ENCODE results near the gene DDX20.

DDX20 gene, protein sequence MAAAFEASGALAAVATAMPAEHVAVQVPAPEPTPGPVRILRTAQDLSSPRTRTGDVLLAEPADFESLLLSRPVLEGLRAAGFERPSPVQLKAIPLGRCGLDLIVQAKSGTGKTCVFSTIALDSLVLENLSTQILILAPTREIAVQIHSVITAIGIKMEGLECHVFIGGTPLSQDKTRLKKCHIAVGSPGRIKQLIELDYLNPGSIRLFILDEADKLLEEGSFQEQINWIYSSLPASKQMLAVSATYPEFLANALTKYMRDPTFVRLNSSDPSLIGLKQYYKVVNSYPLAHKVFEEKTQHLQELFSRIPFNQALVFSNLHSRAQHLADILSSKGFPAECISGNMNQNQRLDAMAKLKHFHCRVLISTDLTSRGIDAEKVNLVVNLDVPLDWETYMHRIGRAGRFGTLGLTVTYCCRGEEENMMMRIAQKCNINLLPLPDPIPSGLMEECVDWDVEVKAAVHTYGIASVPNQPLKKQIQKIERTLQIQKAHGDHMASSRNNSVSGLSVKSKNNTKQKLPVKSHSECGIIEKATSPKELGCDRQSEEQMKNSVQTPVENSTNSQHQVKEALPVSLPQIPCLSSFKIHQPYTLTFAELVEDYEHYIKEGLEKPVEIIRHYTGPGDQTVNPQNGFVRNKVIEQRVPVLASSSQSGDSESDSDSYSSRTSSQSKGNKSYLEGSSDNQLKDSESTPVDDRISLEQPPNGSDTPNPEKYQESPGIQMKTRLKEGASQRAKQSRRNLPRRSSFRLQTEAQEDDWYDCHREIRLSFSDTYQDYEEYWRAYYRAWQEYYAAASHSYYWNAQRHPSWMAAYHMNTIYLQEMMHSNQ

DNA sequence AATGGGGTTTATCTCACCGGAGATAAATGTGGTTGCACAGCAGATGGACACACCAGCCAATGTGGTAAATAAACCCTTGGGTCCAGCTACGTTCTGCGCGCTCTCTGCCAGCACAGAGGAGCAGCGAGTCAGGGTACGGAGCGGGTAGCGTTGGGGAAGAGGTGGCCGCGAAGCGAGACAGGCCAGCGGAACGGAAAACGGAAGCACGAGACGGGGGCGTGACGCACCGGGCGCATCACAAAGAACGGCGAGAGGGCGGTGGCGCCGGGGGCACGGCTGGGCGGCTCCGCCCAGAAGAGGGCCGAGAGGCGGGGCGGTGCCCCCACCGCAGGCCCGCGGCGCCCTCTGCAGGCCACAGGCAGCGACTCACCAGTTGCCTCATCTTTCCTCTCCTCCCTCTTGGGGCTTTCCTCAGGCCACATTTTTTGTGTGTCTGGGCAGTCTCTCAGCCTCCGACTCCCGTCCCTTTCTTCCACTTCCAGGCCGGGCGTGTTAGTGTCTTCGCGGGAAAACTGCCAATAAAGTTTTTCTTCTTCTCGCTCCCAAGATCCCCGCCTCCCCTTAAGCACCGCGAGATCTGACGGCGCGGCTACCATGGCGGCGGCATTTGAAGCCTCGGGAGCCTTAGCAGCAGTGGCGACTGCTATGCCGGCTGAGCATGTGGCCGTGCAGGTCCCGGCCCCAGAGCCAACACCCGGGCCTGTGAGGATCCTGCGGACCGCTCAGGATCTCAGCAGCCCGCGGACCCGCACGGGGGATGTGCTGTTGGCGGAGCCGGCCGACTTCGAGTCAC lies at the start of gene DDX20:
DDX20 (plus strand) TSS at position 571 of the 793 bp plus-strand sequence; CDS start at position 595, 24 bp downstream.
- DNase-seq (ENCODE audit: low read depth): peak; percentile 93

DNA sequence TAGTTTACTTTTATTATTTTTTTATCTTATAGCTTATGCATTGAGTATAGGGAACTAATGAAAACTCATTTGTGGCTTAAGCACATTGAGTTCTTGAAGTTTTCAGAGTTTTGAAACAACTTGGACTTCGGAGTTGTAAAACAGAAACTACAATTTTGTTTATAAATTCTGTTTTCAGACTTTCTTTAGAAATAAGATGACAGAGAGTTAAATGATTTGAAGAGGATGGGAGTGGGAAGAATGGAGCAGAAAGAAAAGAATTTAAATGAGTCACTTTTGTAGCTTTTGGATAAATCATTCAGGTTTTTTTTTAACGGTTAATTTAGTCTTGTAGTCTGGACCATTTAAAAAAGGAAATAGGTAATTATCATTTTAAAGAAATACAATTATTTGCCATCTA lies 48.8 kb upstream of the DDX20 start:
- DNase-seq (ENCODE audit: low read depth): no peak

DNA sequence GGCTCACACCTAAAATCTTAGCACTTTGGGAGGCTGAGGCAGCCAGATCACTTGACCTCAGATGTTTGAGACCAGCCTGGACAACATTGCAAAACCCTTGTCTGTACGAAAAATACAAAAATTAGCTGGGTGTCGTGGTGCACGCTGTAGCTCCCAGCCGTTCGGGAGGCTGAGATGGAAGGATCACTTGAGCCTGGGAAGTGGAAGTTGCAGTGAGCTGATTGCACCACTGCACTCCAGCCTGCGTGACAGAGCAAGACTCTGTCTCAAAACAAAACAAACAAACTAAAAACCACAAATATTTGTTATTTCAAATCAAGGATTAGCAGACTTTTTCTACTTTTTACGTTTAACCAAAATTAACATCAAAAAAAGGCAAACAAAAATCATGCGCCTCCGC lies 47.8 kb upstream of the DDX20 start:
- DNase-seq (ENCODE audit: low read depth): no peak

DNA sequence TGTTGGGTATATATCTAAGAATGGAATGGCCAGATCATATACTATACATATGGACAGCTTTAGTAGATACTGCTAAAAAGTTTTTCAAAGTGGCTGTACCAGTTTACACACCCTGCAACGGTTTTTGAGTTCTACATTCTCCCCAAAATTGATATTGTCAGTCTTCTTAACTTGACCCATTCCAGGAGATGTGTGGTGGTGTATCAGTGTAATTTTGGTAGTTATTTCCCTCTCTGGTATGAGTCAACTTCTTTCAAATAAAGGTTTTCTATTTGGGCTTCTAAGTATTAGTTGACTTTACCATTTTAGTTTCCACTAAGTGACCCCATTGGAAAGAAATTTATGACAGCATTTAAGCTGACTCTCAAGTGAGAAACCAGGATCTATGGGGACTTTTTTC lies 45.7 kb upstream of the DDX20 start:
- no peak for DNase-seq (ENCODE audit: low read depth)

DNA sequence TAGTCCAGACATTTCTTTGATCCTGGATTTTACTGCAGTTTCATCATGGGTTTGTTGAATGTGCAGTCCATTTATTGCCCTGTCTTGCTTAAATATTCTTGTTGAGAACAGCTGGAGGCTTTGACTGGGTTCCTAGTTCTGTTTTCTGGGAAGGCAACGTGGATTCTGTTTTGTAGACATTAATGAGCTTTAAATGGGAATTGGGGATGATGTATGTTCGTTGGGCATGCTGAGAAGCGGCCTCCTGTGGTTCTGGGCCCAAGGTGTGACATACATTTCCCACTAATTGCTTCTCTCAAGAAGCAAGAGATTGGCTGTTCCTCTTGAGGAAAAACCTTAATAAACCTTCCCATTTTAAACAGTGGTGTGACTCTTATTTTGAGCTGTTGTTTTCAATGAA lies 39.4 kb upstream of the DDX20 start:
- DNase-seq (ENCODE audit: low read depth): no peak

DNA sequence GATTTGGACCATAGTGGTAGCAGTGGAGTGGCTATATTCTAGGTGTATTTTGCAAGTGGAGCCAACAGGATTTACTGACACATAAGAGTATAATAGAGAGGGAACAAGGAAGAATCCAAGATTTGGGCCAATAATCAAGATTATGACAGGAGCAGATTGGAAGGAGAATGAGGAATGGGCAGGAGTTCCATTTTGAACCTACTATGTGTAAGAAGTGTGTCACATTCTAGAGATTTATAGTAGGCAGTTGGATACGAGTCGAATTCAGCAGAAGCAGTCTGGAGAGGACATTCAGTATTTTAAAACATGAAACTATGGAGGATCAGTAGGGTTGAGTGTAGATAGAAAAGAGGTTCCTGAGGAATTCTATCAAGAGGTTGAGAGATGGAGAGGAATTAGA lies 38.3 kb upstream of the DDX20 start:
- no peak for DNase-seq (ENCODE audit: low read depth)

DNA sequence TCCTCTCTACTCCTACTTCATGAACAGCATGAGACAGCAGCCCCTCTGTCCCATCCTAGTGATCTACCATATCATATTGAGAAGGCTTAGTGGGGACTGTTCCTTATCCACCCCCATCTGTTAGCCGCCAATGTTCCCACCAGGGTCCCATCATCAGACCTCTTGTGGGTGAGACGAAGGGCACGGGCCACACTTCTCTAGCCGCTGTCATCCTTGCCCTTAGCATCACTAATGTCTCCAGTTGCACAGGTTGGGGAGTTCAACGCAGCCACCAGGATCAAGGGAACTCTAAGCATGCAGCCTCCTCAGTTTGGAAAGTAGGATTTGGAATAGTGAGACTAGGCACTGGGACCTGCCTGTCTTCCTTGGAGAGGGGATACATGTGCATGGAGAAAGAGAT lies 36.6 kb upstream of the DDX20 start:
- DNase-seq (ENCODE audit: low read depth): no peak

DNA sequence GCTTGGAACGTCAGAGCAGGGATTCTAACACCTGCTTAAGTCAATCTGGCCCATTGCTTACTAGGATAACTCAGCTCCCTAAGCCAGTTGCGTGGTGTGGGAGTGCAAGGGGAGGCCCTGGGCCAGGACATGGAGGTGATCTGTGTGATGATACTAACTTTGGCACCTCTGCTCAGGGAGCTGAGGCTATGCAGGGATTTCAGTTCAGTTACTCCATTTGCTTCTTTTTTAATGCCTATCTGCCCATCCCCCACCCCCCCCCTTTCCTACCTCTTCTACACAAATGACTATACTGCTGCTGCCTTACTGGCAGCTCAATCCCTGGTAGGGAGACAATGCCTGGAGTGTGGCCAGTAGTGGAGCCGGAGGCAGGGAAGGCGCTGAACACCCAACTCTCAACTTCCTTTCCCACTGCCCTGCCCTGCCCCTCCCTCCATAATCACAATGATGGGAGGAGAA lies 36.0 kb upstream of the DDX20 start:
- no peak for DNase-seq (ENCODE audit: low read depth)

DNA sequence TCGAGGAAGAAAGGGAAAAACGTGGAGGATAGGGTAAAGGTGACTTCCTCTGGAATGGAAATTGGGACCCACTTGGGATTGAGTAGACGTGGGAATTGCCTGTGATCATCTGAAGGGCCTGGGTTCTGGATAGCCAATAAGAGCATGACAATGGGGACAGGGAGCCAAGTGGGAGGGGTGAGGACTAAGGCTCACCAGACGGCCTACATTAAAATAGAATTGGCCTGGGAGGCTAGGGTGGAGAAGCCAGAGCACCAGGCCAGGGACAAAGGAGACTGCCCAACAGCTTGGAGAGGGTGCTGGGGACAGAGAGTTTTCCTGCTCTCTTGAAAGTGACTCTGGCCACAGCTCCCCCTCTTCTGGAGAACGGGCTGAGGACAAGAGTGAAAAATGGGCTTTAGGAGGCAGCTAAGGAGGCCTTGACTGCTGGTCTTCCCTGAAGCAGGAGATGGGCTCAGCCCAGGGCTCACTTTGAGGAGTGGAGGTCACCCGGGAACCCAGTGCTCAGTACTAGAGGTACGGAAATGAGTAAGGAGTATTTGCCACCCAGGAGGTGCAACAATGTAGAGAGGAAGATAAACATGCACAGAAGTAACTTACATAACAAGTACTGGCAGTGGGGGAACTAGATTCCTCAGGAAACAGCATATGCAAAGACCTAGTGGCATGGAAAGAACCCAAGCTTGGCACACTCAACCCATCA lies 35.3 kb upstream of the DDX20 start:
- DNase-seq (ENCODE audit: low read depth): no peak

DNA sequence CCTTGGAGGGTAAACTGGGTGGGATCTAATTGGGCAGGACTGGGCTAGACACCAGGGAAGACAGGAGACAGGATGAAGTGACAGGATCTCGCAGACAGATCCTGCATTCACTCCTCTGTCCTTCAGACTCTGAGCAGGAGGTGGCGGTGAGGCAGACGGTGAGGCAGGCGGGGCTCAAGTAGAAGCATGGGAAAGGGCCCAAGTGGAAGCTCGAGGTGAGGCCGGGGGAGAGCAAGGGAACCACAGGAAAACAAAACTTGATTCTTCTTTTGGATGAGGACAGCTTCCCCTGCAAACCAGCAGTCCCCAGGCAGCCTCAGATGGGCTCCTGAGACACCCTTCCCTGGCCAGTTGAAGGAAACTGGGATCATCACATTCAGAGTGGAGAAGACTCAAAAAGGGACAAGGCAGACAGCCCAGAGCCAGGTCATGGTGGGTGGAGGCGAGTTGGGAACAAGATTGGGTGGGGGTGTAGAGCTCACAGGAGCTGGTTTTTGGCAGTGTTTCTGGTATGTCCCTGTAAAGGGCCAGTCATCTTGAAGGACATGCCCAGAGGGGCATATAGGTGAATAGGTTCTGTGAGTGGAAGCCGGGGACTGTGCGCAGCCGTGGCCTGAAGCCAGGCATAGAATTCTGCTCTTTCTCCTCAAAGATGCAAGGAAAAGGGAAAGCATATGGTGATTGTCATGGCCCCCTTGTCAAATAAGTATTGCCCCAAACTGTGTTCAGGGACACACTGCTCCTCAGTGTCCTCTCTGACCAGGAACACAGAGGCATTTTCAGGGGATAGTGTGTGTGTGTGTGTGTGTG lies 34.5 kb upstream of the DDX20 start:
- no peak for DNase-seq (ENCODE audit: low read depth)

DNA sequence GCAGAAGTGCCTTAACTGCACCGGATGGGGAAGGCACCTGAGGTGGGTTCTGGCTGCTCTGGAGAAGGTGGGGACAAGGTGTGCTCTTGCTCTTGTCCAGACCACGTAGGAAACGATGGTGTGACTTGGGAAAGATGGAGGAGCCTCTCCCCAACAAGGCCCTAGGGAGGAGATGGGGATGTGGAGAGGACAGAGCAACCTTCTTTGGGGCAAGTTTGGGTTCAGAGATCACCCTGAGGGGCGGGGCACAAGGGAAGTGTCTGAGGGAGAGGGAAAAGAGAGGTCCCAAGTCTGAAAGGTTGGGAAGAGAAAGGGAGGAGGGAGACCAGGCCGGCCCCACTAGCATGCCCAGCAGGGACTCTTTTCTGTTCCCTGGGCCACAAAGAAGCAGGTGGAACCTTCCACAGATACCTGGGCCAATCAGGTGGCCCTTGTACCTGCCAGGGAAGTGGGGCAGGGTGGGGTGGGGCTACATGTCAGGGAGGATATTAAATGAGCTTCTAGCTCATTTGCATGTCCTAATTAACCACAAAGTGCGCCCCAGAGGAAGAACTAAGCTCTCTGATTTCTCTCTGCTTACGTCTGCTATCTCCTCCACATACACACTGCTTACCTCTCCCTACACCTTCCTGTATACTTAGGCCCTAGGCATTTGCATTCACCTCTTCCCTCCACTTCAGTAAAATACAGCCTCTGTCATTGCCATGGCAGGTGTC lies 32.5 kb upstream of the DDX20 start:
- no peak for DNase-seq (ENCODE audit: low read depth)

DNA sequence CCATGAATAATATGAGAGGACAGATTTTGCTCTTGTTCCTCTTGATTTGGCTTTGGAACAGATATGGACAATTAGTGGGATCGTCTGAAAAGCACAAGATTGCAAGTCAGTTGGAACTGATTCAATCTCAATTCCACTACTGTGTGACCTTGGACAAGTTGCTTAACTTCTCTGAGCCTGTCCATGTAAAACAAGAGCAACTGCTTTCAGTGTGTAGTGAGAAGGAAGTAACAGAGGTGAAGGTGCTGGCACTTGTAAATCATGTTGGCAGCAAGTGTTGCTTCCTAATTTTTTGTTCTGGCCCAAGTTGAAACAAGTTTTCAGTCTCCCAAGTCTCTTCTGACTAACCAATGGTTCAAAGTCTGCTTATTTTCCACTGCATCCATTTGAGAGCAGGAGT lies 31.8 kb upstream of the DDX20 start:
- DNase-seq (ENCODE audit: low read depth): no peak

DNA sequence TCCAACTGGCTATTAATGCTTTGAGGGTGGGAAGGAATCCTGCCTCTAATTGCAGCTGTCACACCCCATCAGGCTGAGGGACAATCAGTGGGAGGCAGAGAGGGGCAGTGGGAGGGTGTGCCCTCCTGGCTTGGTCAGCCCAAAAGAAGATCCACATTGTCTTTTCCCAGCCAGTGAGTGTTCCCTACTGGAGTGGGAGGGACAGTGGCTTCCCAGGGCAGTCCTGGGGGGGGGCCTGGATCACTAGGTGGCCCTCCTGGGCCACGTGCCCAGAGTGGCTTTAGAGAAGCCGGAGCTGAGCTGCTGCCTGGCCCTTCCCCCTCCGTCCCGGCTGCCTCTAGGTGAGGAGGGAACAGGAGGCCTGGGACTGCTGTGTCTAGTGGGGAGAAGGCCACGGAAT lies 30.5 kb upstream of the DDX20 start:
- no peak for DNase-seq (ENCODE audit: low read depth)

DNA sequence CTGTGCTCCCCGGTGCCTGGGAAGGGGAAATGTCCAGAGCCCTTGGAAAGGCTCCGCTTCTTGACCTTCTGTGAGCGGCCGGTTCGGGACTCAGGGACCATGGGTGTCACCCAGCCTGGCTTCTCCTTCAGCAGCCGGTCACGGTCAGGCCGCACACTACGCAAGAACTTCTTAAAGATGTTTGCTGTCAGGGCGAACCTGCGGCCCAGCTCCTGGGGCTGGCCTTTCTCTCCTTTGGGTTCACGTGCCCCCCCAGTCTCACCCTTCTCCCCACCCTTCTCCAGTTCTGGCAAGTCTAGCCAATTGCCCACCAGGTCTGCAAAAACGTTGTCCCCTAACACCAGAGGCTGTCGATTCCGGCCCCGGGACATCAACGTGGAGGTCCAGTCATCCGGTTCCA lies 28.6 kb upstream of the DDX20 start:
- no peak for DNase-seq (ENCODE audit: low read depth)

DNA sequence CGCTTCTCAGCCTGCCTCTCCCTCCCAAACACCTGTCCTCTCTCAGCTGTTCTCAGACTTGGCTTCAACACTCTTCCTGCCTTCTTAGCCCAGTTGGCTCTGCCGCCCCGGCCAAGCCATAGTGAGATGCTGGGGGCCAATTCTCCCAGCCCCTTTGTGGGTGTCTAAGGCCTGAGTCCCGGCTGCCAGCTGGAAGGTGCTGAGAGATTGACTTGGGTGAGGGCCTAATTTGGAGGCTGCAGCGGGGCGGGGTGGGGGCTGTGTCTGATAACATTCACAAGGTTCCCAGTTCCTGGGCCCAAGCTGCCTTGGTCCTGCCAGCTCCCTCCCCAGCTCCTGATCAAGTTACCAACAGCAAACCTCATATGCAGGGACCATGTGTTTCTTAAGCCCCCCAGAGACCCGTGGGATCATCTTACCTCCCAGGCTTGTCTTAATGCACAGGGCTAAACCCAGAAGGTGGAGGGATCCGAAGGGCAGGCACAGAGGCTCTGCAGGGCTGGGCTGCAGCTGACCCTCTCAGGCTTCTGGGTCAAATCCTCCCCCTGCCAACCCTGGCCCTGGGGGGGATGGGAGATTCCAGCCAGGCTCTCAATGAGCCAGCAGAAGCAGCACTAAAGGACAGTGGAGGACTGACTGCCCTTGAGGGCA lies 26.3 kb upstream of the DDX20 start:
- no peak for DNase-seq (ENCODE audit: low read depth)

DNA sequence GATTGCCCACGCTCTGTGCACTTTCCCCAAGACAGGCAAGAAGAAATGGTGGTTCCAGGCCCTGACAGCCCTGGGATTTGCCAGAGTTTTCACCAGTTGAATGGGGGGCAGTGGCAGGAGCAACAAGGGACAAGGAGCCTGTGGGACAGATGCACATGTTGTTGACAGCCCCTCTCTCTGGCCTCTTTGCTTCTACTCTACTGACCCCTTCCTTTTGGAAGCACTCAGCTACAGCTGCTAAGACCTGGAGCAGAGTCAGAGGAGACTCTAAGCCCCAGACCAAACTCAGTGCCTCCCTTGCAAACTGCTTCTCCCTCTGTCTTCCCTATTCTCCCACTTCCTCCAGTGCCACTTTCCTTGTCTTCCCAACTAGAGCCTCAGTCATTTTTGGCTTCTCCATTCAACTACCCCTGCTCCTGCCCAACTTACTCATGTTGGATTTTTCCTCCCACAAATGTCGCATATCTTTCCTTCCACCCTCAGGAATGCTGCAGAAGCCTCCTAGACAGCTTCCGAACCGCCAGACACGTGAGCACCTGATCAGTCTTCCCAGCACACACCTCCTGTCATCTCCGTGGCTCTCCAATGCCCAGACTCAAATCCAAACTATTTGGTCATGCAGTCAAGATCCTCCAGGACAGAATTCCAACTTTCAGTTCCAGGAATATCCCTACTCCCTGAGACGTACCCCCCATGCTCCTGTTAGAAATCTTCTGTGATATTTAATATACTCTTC lies 25.6 kb upstream of the DDX20 start:
- no peak for DNase-seq (ENCODE audit: low read depth)

DNA sequence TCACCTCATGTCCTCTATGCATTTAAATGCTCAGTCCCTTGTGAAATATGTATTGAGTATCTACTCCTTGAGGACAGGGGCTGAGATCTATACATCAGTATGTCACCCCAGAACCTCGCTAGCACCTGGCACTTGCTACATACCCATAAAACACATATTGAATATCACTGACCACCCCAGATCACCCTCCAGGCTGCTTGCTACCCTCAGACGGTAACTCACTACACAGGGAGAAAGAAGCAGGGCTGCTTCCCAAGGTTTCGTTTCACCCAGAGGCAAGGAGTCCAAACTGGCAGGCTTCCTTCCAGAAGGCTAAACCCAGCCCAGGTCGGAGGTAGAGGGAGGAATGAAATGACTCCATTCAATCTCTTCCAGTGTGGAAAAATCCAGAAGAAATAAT lies 25.0 kb upstream of the DDX20 start:
- no peak for DNase-seq (ENCODE audit: low read depth)

DNA sequence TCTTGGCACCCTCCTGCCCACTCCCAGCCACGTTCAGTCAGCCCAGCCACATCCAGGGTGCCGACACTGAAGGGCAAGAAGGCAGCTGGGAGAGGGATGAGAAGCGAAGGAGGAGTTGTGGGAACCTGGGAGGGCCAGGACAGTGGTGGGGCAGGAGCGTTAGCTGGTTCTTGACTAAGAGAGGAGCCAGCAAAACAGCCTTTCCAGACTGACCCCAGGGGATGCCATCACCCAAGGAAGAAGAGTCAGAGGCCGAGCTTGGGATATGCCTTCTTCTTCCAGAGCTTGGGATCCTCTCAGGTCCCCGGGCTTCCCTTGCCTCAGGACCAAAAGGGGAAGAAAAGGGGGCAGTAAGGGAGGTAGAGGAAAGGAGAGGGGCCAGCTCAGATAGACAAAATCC lies 23.7 kb upstream of the DDX20 start:
- no peak for DNase-seq (ENCODE audit: low read depth)

DNA sequence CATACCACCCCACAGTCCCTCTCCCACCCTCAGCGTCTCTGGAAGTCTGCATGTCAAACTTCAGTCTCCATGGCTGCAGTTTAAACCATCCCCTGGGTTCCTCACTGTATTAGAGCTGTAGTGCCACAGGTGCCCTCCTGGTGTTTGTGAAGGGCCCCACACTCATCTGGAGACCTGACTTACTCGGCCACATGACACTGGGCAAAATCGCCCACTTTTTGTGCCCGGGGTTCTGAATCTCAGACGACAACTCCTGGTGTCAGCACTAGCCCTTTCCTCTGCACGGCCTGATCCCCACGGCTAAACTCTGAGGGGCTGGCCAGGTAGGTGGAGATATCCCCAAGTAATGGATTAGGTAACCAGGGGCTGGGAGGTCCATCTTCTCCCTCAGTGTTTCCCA lies 23.0 kb upstream of the DDX20 start:
- no peak for DNase-seq (ENCODE audit: low read depth)

Data from HS-5 (cell line).